ENCODE results near the gene SCUBE1. TPM values are rescaled to one million over a fixed set of nuclear protein-coding genes. Genes with fewer than 3 reads are reported as not detected.

SCUBE1 gene
- total RNA-seq, 1 donor from 2014 or later, result 42.8 TPM

- no peak overlapping the region for H3K27ac Mint-ChIP-seq
- peaks cover 3% of the 10 kb centered on the region for H3K36me3 Mint-ChIP-seq
- no peak for DNase-seq (ENCODE audit: extremely low spot score, unreplicated experiment)
- no peak overlapping the region for H3K4me3 Mint-ChIP-seq
- peaks cover 8% of the 10 kb centered on the region for H3K4me1 Mint-ChIP-seq (ENCODE audit: unreplicated experiment)
- H3K9me3 Mint-ChIP-seq, result no peaks in the 10 kb centered on the region
- H3K27me3 Mint-ChIP-seq, result no peaks in the 10 kb centered on the region
- TF ChIP-seq CTCF (conservative IDR thresholded peaks at IDR 0.05), result no peak
Observed at GRCh38 chr22:43212434-43212952, 130.7 kb downstream of the SCUBE1 start.

GRCh38 chr22:43211941-43212433 lies 131.2 kb downstream of the SCUBE1 start:
- Mint-ChIP-seq H3K4me1 (ENCODE audit: unreplicated experiment) (peaks cover 8% of the 10 kb centered on the region), H3K27ac (no peak overlapping the region), H3K27me3 (no peaks in the 10 kb centered on the region), H3K9me3 (no peaks in the 10 kb centered on the region), H3K36me3 (no peaks in the 10 kb centered on the region), H3K4me3 (no peak overlapping the region)
- no peak for DNase-seq (ENCODE audit: extremely low spot score, unreplicated experiment)
- TF ChIP-seq CTCF (conservative IDR thresholded peaks at IDR 0.05), result no peak

- DNase-seq (ENCODE audit: extremely low spot score, unreplicated experiment), result no peak
- Mint-ChIP-seq H3K4me3 (no peak overlapping the region), H3K36me3 (no peaks in the 10 kb centered on the region), H3K9me3 (no peaks in the 10 kb centered on the region), H3K4me1 (ENCODE audit: unreplicated experiment) (peaks cover 8% of the 10 kb centered on the region), H3K27me3 (no peaks in the 10 kb centered on the region), H3K27ac (no peak overlapping the region)
- no peak for TF ChIP-seq CTCF (conservative IDR thresholded peaks at IDR 0.05)
Observed at GRCh38 chr22:43210631-43211515, 132.3 kb downstream of the SCUBE1 start.

- H3K4me3 Mint-ChIP-seq, result no peak overlapping the region
- TF ChIP-seq CTCF (conservative IDR thresholded peaks at IDR 0.05), result no peak
- DNase-seq (ENCODE audit: extremely low spot score, unreplicated experiment), result no peak
- peaks cover 8% of the 10 kb centered on the region for H3K4me1 Mint-ChIP-seq (ENCODE audit: unreplicated experiment)
- H3K9me3 Mint-ChIP-seq, result no peaks in the 10 kb centered on the region
- no peaks in the 10 kb centered on the region for H3K27me3 Mint-ChIP-seq
- H3K36me3 Mint-ChIP-seq, result no peaks in the 10 kb centered on the region
- no peak overlapping the region for H3K27ac Mint-ChIP-seq
Observed at GRCh38 chr22:43209971-43210370, 133.2 kb downstream of the SCUBE1 start.

- Mint-ChIP-seq H3K9me3 (no peaks in the 10 kb centered on the region), H3K4me3 (no peak overlapping the region), H3K27me3 (no peaks in the 10 kb centered on the region), H3K27ac (no peak overlapping the region), H3K4me1 (ENCODE audit: unreplicated experiment) (peaks cover 8% of the 10 kb centered on the region), H3K36me3 (no peaks in the 10 kb centered on the region)
- no peak for DNase-seq (ENCODE audit: extremely low spot score, unreplicated experiment)
- TF ChIP-seq CTCF (conservative IDR thresholded peaks at IDR 0.05), result no peak
Observed at GRCh38 chr22:43209523-43209890, 133.7 kb downstream of the SCUBE1 start.
